Upper lobe of left lung (tissue), 6 donors: ENCODE results near the gene SH2D4B. TPM values are rescaled to one million over a fixed set of nuclear protein-coding genes. Genes with fewer than 3 reads are reported as not detected.

Experiments used
- ATAC-seq, 2 donors: fragments of 200-7000 bp; cut with Tn5 transposase; one replicate each; pipeline ENCODE4 v1.9.1; 2022; ENCODE audit warnings: mild to moderate bottlenecking in 2 of 2, moderate library complexity in 2 of 2; ENCODE audit not compliant: low FRiP score in 2 of 2
- DNase-seq, 2 donors: peaks; one replicate each; pipeline ENCODE4 v3.0.0-alpha.2; 2019 to 2020
- H3K27ac ChIP-seq, 4 donors: fragments of 200-600 bp; sonication (generic); one replicate each; pipeline ENCODE4 v1.5.1; 2016 to 2019
- H3K27me3 ChIP-seq, 4 donors: fragments of 200-600 bp; sonication (generic); one replicate each; pipeline ENCODE4 v1.5.1; 2017 to 2019
- H3K36me3 ChIP-seq, 4 donors: fragments of 200-600 bp; sonication (generic); one replicate each; pipeline ENCODE4 v1.5.1; 2016 to 2019
- H3K4me1 ChIP-seq, 4 donors: fragments of 200-600 bp; sonication (generic); one replicate each; pipeline ENCODE4 v1.5.1; 2018 to 2019
- H3K4me3 ChIP-seq, 4 donors: fragments of 200-600 bp; sonication (generic); one replicate each; pipeline ENCODE4 v1.5.1; 2017 to 2019; ENCODE audit warnings: mild to moderate bottlenecking in 2 of 4, moderate library complexity in 1 of 4
- H3K9me3 ChIP-seq, 4 donors: fragments of 200-600 bp; sonication (generic); one replicate each; pipeline ENCODE4 v1.5.1; 2018 to 2019
- EP300 ChIP-seq, 4 donors: sonication (generic); formaldehyde crosslinking; IDR thresholded peaks; one replicate each; pipeline ENCODE4 v1.5.1; 2017; ENCODE audit warnings: antibody characterized with exemption in 4 of 4, control low read depth in 2 of 4
- POLR2A ChIP-seq, 4 donors: fragments of 450-650 bp; IDR thresholded peaks; one replicate each; pipeline ENCODE4 v1.5.1; 2016 to 2017; ENCODE audit warnings: antibody characterized with exemption in 4 of 4, mild to moderate bottlenecking in 2 of 4
- POLR2AphosphoS5 ChIP-seq, 2 donors: sonication (generic); formaldehyde crosslinking; IDR thresholded peaks; one replicate each; pipeline ENCODE4 v1.5.1; 2017; ENCODE audit warnings: antibody characterized with exemption in 2 of 2
- WGBS, 2 donors: methylation state at CpG; one replicate each; pipeline ENCODE4 v1.1.5; 2017 to 2018; 5-methylcytosine and 5-hydroxymethylcytosine counted together
- total RNA-seq, 6 donors: library from RNA; depleted of rRNA in 4 of 6; stranded (reverse); fragments of >200 nt in 4 of 6; gene quantifications; one replicate each; pipeline versions ENCODE4 v1.1.0 to v1.2.1, GENCODE V29; 2016 to 2021
- TF ChIP-seq, protein P1 (sequence below), 6 experiments: fragments of 450-650 bp in 4 of 6; fragments of 200-600 bp in 2 of 6; sonication (generic) in 2 of 6; IDR thresholded peaks; one replicate each; pipeline ENCODE4 v1.5.1; 2016 to 2019; ENCODE audit warnings: antibody characterized with exemption in 6 of 6
- donor health status: DM: no; HTN: no; CAD: no; lungs with moderate emphysema.
- donor health status: DM: no; HTN: yes; CAD: no; lungs with severe emphysema.

The SH2D4B gene
- total RNA-seq, 6 donors from 2014 or later: 0.15 to 1.0 (median 0.55) TPM; not detected in 1

GRCh38 chr10:80554050-80554449, 16.3 kb downstream of the SH2D4B start:
- 95 to 96% methylated on average over 5 of the region's 5 CpGs for WGBS, 2 donors
- no peak overlapping the region for H3K4me3 ChIP-seq
- ATAC-seq (no peak), DNase-seq (no peak)
- H3K4me1 ChIP-seq: peaks cover 0 to 8% (median 1%) of the 10 kb centered on the region in 4 donors
- H3K9me3 ChIP-seq: no peaks in the 10 kb centered on the region
- H3K36me3 ChIP-seq: no peaks in the 10 kb centered on the region
- no peaks in the 10 kb centered on the region for H3K27me3 ChIP-seq
- no peak overlapping the region for H3K27ac ChIP-seq
- TF ChIP-seq POLR2AphosphoS5 (IDR thresholded peaks at IDR 0.05): no peak
- TF ChIP-seq, protein P1, sequence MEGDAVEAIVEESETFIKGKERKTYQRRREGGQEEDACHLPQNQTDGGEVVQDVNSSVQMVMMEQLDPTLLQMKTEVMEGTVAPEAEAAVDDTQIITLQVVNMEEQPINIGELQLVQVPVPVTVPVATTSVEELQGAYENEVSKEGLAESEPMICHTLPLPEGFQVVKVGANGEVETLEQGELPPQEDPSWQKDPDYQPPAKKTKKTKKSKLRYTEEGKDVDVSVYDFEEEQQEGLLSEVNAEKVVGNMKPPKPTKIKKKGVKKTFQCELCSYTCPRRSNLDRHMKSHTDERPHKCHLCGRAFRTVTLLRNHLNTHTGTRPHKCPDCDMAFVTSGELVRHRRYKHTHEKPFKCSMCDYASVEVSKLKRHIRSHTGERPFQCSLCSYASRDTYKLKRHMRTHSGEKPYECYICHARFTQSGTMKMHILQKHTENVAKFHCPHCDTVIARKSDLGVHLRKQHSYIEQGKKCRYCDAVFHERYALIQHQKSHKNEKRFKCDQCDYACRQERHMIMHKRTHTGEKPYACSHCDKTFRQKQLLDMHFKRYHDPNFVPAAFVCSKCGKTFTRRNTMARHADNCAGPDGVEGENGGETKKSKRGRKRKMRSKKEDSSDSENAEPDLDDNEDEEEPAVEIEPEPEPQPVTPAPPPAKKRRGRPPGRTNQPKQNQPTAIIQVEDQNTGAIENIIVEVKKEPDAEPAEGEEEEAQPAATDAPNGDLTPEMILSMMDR (IDR thresholded peaks at IDR 0.05): no peak

- ATAC-seq (no peak), DNase-seq (no peak)
- Histone ChIP-seq H3K27me3 (no peaks in the 10 kb centered on the region), H3K4me1 (peaks cover 0 to 8% (median 1%) of the 10 kb centered on the region in 4 donors), H3K27ac (no peak overlapping the region), H3K4me3 (no peak overlapping the region), H3K9me3 (no peaks in the 10 kb centered on the region), H3K36me3 (no peaks in the 10 kb centered on the region)
- WGBS, 2 donors: 62 to 71% methylated on average over 5 of the region's 5 CpGs
- no peak for TF ChIP-seq POLR2A (IDR thresholded peaks at IDR 0.05)
- no peak for TF ChIP-seq EP300 (IDR thresholded peaks at IDR 0.05)
- TF ChIP-seq, protein P1 (IDR thresholded peaks at IDR 0.05): no peak
Measured at GRCh38 chr10:80555415-80555814, 17.7 kb downstream of the SH2D4B start.

DNA sequence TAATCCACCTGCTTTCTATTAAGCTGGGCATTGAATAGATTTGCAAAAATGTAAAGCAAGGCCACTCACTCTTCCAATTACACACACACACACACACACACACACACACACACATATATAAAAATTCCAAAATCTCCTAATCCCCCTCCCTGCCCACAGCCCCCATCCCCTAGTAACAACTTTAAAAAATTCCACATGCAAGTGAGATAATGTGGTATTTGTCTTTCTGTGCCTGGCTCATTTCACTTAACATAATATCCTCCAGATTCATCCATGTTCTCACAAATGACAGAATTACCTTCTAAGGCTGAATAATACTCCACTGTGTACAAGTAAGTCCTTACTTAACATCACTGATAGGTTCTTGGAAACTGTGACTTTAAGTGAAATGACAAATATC, 24.2 kb downstream of the SH2D4B start:
- Histone ChIP-seq H3K27me3 (no peaks in the 10 kb centered on the region), H3K4me1 (no peaks in the 10 kb centered on the region), H3K36me3 (no peaks in the 10 kb centered on the region), H3K27ac (no peak overlapping the region), H3K4me3 (no peak overlapping the region), H3K9me3 (no peaks in the 10 kb centered on the region)
- ATAC-seq (no peak), DNase-seq (no peak)
- TF ChIP-seq POLR2AphosphoS5 (IDR thresholded peaks at IDR 0.05) (no peak), POLR2A (IDR thresholded peaks at IDR 0.05) (no peak), EP300 (IDR thresholded peaks at IDR 0.05) (no peak)
- TF ChIP-seq, protein P1 (IDR thresholded peaks at IDR 0.05): no peak

- Histone ChIP-seq H3K9me3 (no peaks in the 10 kb centered on the region), H3K4me1 (no peaks in the 10 kb centered on the region), H3K4me3 (no peak overlapping the region), H3K36me3 (no peaks in the 10 kb centered on the region), H3K27ac (no peak overlapping the region), H3K27me3 (no peaks in the 10 kb centered on the region)
- no peak for TF ChIP-seq POLR2AphosphoS5 (IDR thresholded peaks at IDR 0.05)
- TF ChIP-seq, protein P1 (IDR thresholded peaks at IDR 0.05): no peak
- TF ChIP-seq EP300 (IDR thresholded peaks at IDR 0.05): no peak
- TF ChIP-seq POLR2A (IDR thresholded peaks at IDR 0.05): no peak
- DNase-seq (no peak), ATAC-seq (peak in 1 of 2 donors; percentile 55)
- 85 to 100% methylated on average over 2 of the region's 2 CpGs for WGBS, 2 donors
Measured at GRCh38 chr10:80567292-80567691, 29.6 kb downstream of the SH2D4B start.

DNA sequence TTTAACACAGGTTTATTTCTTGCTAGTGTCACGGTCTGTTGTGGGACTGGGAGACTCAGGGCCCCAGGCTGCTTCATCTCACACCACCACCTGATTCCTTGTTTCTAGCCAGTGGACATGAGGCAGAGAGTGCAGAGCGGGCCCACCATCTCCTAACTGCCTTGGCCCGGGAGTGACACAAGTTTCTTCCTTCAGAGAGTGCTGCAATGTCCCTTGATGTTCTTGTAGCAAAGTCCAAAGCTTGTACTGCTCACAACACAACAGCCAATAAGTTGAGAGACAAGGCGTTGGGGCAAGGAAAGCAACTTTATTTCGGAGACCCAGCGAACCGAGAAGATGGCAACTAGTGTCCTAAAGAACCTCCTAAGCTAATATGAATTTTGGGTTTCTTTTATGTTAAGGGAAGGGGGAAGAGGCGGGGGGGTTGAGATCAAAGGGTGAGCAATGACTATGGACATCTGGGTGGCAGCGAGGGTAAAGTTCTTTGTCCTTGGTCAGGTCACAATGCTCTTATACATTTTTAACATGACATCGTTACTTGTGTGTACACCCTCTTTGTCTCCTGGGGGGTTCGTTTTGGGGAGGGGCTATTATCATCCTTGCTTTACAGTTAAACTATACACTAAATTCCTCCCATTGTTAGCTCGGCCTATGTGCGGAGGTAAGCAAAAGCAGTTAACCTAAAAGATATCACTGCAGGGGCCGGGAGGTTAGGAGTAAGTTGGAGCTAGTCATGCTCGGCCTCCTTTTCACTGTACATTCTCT, 31.6 kb downstream of the SH2D4B start:
- no peak for ATAC-seq
- no peaks in the 10 kb centered on the region for H3K9me3 ChIP-seq
- no peak overlapping the region for H3K27ac ChIP-seq
- H3K4me1 ChIP-seq: no peaks in the 10 kb centered on the region
- no peak for DNase-seq
- no peak overlapping the region for H3K4me3 ChIP-seq
- TF ChIP-seq POLR2A (IDR thresholded peaks at IDR 0.05): no peak
- no peak for TF ChIP-seq POLR2AphosphoS5 (IDR thresholded peaks at IDR 0.05)
- no peak for TF ChIP-seq EP300 (IDR thresholded peaks at IDR 0.05)
- TF ChIP-seq, protein P1 (IDR thresholded peaks at IDR 0.05): no peak
- H3K36me3 ChIP-seq: no peaks in the 10 kb centered on the region
- H3K27me3 ChIP-seq: no peaks in the 10 kb centered on the region
- 87 to 92% methylated on average over 15 of the region's 15 CpGs for WGBS, 2 donors
